Ishikawa (cell line): ENCODE results near the gene PLEKHG1.

Experiments used
- EP300 ChIP-seq: IDR thresholded peaks from 2 replicates; pipeline ENCODE4 v1.6.1; 2012; ENCODE audit warnings: borderline replicate concordance
- USF1 ChIP-seq: IDR thresholded peaks from 2 replicates; pipeline ENCODE4 v1.6.1; 2012
- YY1 ChIP-seq: IDR thresholded peaks from 2 replicates; pipeline ENCODE4 v1.6.1; 2012; ENCODE audit warnings: low read depth
- TF ChIP-seq, protein P1 (sequence below): IDR thresholded peaks from 2 replicates; pipeline ENCODE4 v1.6.1; 2012

DNA sequence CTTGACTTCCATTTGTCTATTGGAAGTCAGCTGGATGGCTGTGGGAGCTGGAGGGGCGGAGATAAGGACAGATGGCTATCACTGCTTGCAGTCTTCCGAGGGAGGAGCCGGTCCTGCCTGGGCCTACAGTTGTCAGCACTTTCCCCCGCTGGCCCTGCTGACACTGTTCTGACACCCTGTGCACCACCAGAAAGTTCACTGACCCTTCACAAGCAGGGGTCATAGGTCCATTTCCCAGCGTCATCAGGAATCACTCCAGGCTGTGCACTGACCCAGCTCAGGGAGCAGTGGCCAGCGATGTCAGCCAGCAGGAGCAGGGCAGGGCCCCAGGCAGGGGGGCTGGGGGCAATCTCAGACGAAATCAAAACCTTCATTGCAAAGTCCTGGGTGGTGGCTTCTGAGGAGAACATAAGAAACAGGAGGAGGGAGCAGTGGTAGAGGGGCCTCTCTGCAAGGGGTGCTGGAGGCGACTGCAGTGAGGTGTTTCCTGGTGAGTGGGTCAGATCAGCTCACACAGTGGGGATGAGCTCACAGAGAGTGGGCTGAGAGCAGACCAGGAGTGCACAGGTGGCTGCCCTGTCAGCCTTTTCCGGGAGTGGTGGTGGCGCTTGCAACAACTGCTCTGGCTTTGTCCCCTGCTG is 26.5 kb upstream of the PLEKHG1 start:
- TF ChIP-seq, protein P1, sequence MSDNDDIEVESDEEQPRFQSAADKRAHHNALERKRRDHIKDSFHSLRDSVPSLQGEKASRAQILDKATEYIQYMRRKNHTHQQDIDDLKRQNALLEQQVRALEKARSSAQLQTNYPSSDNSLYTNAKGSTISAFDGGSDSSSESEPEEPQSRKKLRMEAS = no peak
- no peak for TF ChIP-seq USF1
- no peak for TF ChIP-seq EP300
- no peak for TF ChIP-seq YY1
